ENCODE data around the gene FOXK2.
"Not testable (repeated sequence)": the region's sequence is repeated elsewhere in the genome, so short reads cannot be mapped to it uniquely, and the experiment has no call there.

The FOXK2 gene

DNA sequence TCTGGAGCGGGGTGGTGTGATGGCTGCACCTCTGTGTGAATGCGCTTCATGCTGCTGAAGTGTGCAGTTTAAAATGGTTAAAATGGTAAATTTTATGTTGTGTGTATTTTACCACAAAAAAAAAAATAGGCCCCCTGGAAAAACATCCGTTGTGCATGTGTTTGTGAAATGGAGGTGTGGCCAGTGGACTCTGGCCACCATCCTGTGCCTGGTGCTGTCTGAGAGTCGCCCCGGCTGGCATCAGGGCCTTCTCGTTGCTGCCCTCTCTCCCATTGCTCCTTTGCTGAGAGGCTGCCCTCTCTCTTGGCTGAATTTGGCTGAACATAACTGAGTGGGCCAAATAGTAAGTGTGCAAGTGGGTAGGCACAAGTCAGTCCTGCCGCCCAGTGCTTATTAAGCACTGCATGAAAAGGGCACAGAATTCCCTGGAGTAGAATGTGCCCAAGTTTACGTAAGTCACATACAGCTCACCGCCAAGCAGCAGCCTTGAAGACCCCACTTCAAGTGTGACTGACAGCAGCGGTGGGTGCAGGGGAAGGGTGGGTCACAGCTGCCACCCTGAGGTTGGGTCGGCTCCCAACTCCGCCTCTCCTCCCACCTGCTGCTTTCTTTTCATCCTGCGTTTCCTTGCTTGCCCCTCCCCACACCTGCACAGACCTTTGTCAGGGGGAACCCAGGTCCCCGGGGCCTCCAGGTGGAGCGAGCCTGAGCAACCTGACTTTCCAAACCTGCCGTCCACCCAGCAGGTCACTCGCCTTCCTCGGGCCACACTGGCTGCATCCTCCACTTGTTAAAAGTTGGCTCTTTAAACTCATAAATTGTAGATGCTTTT lies 46.8 kb downstream of the FOXK2 start:
- no peak for DNase-seq

DNA sequence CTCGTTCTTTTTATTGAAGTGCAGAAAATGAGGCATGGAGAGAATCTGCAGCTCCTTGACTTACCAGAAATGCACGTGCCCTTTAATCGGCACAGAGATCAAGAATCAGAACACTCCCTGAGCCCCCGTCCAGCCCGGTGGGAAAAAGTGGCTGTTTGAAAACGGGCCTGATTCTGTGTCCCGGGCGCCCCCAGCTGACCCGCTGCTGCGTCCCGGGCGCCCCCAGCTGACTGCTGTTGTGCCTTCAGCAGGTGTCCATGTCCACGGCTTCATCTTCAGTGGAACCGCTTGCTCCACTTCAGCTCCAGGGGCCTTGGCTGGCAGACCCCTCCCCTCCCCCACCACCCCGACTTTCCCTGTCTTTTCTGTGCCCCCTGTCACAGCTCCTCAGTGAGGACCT lies 47.8 kb downstream of the FOXK2 start:
- DNase-seq, result no peak

DNA sequence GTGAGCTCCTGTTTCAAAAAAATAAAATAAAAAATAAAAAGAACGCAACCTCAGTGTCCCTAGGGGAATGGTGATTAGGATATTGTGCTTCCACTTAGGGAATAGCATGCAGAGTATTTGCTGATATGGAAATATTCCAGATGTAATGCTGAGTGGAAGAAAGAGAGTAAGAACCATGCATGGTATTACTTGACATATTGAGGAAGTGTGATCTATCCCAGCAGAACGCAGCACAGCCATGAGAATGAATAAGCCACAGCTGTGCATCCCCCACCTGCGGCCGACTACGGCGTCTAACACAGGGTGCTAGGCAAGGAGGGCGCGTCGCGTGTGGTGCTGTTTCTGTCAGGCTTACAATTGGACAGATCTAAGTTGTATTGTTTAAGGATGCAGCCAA lies 49.5 kb downstream of the FOXK2 start:
- no peak for DNase-seq

DNA sequence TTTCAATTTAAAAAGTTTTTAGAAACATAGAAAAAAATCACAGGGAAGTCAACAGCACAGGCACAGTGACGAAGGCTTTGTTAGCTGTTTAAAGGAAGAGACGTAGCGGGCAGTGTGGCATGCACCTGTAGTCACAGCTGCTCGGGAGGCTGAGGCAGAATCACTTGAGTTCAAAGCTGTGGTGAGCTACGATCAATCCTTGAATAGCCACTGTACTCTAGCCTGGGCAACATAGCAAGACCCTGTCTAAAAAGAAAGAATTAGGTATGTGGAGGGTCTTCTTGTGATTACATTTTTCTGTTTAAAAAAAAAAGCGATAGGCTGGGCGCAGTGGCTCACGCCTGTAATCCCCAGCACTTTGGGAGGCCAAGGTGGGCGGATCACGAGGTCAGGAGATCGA lies 50.1 kb downstream of the FOXK2 start:
- DNase-seq, result no peak

DNA sequence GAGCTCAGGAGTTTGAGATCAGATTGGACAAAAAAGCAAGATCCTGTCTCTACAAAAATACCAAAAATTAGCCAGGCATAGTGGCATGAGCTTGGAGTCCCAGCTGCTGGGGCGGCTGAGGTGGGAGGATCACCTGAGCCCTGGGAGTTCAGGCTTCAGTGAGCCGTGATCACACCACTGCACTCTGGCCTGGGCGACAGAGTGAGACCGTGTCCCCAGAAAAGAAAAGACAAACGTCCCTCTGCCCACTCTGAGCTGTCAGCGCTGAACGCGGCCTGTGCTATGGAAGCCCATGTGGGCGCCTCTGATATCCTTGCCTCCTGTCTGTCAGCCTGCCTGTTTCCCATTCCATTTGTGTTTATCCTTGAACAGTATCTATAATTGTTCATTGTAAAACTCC lies 50.7 kb downstream of the FOXK2 start:
- no peak for DNase-seq

DNA sequence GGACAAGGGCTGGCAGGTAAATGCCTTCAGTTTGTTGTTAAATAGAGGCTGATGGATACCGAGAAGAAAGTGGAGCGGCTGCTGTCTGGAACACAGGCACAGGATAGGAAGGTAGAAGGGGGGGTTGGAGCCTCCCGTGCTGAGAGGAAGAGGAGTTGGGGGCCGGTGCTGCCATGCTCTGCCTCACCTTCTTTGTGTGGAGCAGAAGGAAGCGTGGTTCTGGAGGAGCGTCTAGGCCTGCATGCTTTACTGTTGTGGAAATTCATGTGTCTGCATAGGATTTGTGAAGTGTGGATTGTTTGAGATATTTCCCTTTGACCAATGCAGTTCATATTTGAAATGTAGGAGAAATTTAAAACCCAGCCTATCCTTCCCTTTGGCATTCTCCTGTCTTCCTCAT lies 52.3 kb downstream of the FOXK2 start:
- no peak for DNase-seq

DNA sequence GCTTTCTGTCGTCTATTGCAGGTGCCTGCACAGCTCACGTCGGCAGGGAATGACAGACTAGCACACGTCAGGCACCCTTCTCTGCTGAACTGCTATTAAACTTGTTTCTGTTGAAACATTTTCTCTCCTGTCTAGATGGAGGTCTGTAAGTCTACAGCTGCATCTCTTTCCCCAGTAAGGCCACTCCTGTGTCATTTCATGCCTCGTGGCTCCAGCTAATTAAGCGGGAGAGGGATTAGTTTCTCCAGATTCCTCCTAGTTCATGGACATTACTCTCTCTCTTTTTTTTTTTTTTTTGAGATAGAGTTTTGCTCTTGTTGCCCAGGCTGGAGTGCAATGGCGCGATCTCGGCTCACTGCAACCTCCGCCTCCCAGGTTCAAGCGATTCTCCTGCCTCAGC lies 54.5 kb downstream of the FOXK2 start:
- no peak for DNase-seq

DNA sequence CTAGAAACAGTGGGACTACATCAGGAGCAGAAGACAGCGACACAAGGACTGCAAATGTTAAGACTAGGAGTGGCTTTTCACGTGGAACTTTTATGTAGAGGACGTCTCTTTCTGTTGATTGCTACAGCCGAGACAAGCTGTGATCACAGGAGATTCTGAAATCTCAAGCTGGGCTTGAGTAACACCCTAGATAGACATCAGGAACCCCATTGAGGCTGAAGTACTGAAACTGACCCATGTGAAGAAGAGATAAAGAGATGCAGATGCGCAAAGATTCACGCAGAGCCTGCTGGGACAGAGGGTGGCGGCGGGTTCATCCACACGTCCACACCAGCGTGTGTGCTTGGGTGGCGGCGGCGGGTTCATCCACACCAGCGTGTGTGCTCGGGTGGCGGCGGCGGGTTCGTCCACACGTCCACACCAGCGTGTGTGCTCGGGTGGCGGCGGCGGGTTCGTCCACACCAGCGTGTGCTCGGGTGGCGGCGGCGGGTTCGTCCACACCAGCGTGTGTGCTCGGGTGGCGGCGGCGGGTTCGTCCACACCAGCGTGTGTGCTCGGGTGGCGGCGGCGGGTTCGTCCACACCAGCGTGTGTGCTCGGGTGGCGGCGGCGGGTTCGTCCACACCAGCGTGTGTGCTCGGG lies 56.2 kb downstream of the FOXK2 start:
- not testable (repeated sequence) for DNase-seq

DNA sequence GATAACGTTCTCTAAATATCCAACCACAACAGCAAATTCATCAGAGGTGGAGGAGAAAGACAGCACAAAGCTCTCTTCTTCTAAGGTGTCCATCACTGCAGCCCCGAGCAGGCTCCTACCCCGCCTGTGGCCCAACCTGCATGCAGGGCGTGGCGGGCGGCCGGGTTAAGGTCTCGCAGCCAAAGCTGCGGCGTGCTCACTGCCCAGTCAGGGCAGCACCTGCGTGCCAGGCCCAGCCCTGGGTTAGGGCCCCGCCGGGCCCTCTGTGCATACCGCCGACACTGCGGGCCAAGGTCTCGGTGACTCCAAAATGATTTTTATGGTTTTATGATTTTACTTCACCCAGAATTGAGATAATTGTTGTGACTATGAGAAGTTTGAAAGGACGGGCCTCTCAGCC lies 57.8 kb downstream of the FOXK2 start:
- DNase-seq, result no peak

DNA sequence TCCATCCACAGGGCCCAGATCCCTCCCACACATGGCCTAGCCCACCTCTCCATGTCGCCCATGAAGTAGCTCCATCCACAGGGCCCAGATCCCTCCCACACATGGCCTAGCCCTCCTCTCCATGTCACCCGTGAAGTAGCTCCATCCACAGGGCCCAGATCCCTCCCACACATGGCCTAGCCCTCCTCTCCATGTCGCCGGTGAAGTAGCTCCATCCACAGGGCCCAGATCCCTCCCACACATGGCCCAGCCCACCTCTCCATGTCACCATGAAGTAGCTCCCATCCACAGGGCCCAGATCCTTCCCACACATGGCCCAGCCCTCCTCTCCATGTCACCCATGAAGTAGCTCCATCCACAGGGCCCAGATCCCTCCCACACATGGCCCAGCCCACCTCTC lies 60.4 kb downstream of the FOXK2 start:
- DNase-seq, result not testable (repeated sequence)

DNA sequence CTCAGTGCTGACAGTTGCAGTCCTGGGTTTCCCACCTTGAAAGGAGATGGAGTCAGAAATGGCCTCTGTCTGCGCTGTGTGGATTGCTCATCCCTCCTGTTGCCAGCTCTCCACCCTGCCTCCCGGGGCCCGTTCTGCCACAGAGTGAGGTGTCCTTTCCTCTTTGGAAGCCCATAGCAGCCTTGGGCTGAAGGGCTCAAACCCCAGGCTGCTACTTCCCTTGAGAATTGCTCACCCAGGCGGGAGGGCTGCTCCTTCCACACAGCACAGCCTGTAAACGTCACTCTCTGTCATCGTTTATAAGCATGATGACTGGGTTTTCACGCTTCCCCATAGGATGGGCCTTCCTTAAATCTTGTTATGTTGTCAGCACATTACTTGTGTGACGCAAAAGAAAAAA lies 62.7 kb downstream of the FOXK2 start:
- DNase-seq, result no peak

DNA sequence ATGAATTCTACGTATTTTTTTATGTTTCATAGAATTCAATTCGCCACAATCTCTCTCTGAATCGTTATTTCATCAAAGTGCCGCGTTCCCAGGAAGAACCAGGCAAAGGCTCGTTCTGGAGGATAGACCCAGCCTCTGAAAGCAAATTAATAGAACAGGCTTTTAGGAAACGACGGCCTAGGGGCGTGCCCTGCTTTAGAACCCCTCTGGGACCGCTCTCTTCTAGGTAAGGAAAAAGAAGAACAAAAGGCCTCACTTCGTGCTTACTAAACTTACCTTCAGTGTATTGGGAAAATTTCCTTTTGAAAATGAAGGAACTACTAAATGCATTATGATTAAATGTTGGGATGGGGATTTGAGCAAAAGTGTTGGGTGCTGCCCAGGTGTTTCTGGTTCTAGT lies 63.2 kb downstream of the FOXK2 start:
- DNase-seq, result no peak

DNA sequence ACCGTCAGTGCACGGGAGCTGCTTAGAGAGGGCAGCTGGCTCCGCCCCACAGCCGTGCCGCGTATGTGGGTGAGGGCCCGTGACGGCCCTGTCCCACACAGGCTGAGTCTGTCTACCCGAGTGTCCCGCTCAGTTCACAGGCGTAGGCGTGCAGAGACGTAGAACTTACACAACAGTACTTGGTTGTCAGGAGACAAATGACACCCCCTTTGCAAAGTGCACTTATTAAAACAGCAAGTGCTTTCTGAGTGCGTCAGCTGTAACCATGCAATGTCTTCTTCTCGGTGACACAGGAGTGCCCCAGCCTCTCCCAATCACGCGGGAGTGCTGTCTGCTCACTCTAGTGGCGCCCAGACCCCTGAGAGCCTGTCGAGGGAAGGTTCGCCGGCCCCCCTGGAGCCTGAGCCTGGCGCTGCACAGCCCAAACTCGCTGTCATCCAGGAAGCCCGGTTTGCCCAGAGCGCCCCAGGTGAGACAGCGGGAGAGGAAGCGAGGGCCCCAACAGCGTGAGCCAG lies 64.2 kb downstream of the FOXK2 start:
- no peak for DNase-seq

DNA sequence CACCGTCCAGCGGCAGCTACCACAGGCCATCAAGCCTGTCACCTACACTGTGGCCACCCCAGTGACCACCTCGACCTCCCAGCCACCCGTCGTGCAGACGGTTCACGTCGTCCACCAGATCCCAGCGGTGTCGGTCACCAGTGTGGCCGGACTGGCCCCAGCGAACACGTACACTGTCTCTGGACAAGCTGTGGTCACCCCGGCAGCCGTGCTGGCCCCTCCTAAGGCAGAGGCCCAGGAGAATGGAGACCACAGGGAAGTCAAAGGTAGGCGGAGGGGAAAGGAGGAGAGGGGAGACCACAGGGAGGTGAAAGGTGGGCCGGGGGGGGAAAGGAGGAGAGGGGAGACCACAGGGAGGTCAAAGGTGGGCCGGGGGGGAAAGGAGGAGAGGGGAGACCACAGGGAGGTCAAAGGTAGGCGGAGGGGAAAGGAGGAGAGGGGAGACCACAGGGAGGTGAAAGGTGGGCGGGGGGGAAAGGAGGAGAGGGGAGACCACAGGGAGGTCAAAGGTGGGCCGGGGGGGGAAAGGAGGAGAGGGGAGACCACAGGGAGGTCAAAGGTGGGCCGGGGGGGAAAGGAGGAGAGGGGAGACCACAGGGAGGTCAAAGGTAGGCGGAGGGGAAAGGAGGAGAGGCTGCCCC lies 66.5 kb downstream of the FOXK2 start:
- not testable (repeated sequence) for DNase-seq

DNA sequence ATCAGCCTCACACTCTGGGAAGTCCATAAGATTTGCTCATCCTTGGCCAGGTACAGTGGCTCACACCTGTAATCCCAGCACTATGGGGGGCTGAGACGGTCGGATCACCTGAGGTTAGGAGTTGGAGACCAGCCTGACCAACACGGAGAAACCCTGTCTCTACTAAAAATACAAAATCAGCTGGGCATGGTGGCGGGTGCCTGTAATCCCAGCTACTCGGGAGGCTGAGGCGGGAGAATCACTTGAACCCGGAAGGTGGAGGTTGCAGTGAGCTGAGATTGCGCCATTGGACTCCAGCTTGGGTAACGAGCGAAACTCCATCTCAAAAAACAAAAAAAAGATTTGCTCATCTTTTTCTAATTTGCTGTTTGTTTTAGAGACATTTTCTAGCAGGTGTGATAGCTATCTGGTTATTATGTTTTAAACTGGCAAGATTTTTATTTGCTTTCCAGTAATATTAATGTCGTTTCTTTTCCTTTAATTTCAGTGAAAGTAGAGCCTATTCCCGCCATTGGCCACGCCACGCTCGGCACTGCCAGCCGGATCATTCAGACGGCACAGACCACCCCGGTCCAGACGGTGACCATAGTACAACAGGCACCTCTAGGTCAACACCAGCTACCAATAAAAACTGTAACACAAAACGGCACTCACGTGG lies 67.2 kb downstream of the FOXK2 start:
- no peak for DNase-seq

DNA sequence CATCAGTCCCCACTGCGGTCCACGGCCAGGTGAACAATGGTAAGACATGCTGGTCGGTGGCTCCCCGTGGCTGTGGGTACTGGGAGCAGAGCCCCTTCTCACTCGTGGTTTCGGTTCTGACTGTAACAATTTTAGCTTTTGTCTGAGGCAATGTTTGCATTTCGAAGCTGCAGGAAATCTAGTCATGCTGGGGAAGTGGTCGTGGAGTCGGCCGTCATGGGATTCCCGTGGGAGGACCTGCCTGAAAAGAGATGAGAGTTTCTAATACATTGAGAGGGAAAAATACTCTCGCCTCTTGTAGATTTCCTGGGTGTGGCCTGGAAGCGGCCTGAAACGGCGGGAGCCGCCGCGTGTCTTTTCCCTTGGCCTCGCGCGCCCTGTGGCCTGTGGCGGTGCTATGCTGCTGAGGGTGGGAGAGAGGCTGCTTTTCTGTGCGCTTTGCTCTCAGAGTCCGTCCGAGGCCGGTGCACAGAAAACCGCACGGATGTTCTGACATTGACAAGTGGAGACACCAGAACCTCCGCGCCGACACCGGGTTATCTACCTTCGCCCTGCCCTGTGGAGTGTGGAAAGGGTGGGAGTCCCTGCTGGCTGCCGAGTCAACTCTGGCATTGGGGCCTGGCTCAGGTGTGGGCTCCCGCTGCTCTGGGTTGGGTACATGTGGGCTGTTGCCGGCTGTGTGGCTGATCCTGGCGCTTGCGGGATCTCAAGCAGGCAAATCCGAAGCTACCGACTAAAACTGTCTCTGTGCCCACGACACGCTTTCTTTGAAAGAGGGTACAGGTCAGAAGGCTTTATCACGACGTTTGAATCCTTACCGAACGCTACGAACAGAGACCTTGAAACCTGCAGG lies 67.9 kb downstream of the FOXK2 start:
- DNase-seq, result no peak

DNA sequence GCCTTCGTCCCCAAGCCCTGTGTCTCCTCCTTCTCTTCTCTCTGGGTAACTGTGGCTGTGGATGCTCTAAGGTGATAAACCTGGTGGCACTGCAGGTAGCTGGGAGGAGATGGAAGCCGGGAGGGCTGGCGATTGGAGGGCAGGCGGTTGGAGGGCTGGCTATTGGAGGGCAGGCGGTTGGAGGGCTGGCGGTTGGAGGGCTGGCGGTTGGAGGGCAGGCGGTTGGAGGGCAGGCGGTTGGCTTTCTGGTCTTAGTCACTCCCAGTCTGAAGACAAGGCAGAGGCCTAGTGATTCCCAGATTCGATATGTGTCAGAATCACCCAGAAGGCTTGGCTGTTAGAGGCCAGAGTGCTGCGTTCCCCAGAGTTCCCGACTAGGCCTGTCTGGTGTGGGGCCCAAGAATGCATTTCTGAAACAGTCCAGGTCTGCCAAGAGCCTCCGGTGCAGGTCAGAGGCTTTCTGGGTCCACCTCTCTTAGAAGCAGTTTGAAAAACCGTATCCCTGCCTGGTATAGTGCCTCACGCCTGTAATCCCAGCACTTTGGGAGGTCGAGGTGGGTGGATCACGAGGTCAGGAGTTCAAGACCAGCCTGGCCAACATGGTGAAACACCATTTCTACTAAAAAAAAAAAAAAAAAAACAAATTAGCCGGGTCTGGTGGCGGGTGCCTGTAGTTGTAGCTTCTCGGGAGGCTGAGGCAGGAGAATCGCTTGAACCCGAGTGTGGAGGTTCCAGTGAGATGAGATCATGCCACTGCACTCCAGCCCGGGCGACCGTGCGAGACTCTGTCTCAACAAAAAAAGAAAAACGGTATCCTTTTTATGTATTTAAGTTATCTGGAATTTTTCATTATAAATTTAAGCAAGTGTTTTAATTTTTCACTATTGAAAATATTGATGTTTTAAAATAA lies 69.0 kb downstream of the FOXK2 start:
- DNase-seq, result no peak

DNA sequence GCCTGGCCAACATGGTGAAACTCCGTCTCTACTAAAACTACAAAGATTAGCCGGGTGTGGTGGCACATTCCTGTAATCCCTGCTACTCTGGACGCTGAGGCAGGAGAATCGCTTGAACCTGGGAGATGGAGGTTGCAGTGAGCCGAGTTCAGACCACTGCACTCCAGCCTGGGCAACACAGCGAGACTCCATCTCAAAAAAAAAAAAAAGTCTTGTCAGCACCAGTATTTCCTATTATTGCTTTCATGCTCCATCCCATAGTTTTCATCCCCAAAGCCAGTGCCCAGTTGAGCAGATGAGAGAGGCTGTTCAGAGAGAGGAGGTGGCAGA lies 70.3 kb downstream of the FOXK2 start:
- no peak for DNase-seq

DNA sequence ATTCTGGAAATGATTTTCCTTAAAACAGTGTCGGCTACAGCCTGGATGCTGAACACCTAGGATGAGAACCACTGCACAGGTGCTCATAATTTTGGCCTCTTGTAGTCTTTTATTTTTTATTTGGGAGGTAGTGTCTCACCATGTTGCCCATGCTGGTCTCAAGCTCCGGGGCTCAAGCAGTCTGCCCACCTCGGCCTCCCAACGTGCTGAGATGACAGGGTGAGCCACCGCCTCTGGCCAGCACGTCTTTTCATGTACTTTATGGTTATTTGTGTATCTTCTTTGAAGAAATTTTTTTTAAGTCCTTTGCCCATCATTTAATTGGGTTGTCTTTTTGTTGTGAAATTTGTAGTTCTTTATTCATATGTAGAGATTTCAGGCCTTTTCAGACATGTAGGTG lies 70.7 kb downstream of the FOXK2 start:
- no peak for DNase-seq

DNA sequence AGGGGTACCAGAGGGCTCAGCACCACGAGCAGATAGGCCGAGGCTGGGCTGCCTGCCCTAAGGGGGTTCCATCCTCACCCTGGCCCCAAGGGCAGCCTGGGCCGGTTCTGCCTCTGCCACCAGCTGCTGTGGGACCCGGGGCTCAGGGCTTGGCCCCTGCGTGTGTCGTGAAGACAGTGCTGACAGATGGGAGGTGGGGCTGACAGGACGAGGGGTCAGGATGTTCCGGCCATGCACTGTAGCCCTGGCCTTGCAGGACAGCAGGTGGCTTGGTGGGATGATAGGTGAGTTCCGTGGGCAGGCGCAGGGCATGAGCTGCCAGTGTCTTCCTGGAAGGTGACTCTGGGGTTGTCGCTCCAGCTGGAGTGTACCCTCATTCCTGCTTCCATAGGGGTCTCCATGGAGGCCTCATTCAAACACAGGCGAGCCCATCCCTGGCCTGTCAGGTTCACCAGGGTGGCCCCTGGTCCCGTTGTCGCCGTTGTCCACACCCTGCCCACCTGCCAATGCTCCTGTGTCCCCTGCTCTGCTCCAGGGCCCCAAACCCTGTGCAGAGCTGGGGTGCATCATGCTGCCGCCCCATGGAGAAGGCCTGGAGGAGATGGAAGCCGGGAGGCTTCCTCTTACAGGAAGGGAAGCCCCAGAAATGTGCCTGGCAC lies 71.5 kb downstream of the FOXK2 start:
- no peak for DNase-seq

DNA sequence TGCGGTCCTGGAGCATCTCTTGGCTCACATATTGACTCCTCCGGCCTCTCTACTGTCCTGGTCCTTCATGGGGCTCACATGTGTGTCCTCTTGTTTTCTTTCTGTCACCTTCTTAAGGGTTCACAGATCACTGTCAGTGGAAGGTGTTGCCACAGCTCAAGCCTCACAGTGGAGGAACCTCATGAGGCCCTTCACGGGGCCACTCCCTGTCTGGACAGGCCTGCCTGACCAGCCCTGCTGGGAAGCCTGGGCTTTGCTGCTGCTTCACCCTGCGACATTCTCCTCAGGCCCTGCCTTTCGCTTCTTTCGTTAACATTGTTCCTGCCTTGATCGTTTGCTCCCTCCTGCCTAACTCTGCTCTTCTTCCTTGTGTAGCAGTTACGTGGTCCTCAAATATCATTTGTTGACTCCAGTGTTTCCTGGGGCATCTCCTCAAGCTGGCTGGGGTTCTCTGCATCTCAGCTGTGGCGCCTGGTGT lies 72.8 kb downstream of the FOXK2 start:
- no peak for DNase-seq

Measured in NCI-H446 (cell line).